A549 (cell line): ENCODE results near the gene PPP1R15A. TPM values are rescaled to one million over a fixed set of nuclear protein-coding genes. Genes with fewer than 3 reads are reported as not detected.

Source experiments
- ATAC-seq, 2 experiments: fragments of 200-7000 bp in 1 of 2; fragments of >200 bp in 1 of 2; cut with Nextera tagmentation in 1 of 2; cut with Tn5 transposase in 1 of 2; 3 replicates each; pipeline versions ENCODE4 v1.8.0 to v1.9.1; 2018 to 2020; ENCODE audit warnings: mild to moderate bottlenecking in 1 of 2, moderate library complexity in 1 of 2
- CTCF ChIA-PET: fragments of 300-600 bp; sonication (Branson Sonifier 250); formaldehyde crosslinking; extraction: SDS; loops from one replicate; lab custom pipeline; 2021; ENCODE audit warnings: antibody characterized with exemption, inconsistent platforms; lab: Yijun Ruan, JAX
- POLR2A ChIA-PET: fragments of 350-600 bp; formaldehyde crosslinking; extraction: SDS; loops from one replicate; lab custom pipeline; 2021; ENCODE audit warnings: antibody characterized with exemption, inconsistent platforms; lab: Yijun Ruan, JAX
- DNase-seq, 2 experiments: peaks; one replicate each; pipeline versions ENCODE4 v3.0.0 to v3.0.0-alpha.2; 2011 to 2016; ENCODE audit warnings: low read depth in 1 of 2, low spot score in 1 of 2
- FAIRE-seq: peaks from 2 replicates; lab custom pipeline; 2011; peaks lifted over from hg19 to GRCh38; lab: Jason Lieb, UNC
- H3K27ac ChIP-seq, 2 experiments: fragments of >200 bp; sonication (Bioruptor Twin); formaldehyde crosslinking; 3 replicates each; pipeline ENCODE4 v1.5.1; 2016 to 2017
- H3K4me1 ChIP-seq: fragments of >200 bp; sonication (Bioruptor Twin); formaldehyde crosslinking; 3 replicates; pipeline ENCODE4 v1.6.1; 2016
- H3K4me2 ChIP-seq: fragments of >200 bp; sonication (Bioruptor Twin); formaldehyde crosslinking; 3 replicates; pipeline ENCODE4 v1.6.1; 2016
- H3K4me3 ChIP-seq: fragments of >200 bp; sonication (Bioruptor Twin); formaldehyde crosslinking; 3 replicates; pipeline ENCODE4 v1.5.1; 2016
- H3K9me3 ChIP-seq: fragments of >200 bp; sonication (Bioruptor Twin); formaldehyde crosslinking; 3 replicates; pipeline ENCODE4 v1.6.1; 2016
- BHLHE40 ChIP-seq: IDR thresholded peaks from 2 replicates; pipeline ENCODE4 v1.6.1; 2012; ENCODE audit warnings: low read depth, low read length, inconsistent platforms
- CBX2 ChIP-seq: fragments of 200-600 bp; sonication (generic); IDR thresholded peaks from 2 replicates; pipeline ENCODE4 v1.6.1; 2016; ENCODE audit warnings: low read depth, mild to moderate bottlenecking, borderline replicate concordance
- CHD2 ChIP-seq: fragments of 150-350 bp; IDR thresholded peaks from 2 replicates; pipeline ENCODE4 v1.6.1; 2014; ENCODE audit warnings: low read length; ENCODE audit not compliant: partially characterized antibody
- CTCF ChIP-seq: fragments of >200 bp; sonication (Bioruptor Twin); formaldehyde crosslinking; IDR thresholded peaks from 3 replicates; pipeline ENCODE4 v1.5.1; 2016
- EHF ChIP-seq: fragments of 250-450 bp; sonication (Bioruptor Pico); IDR thresholded peaks from 2 replicates; pipeline ENCODE4 v1.5.0; 2020; ENCODE audit warnings: mild to moderate bottlenecking
- EHMT2 ChIP-seq: fragments of 200-600 bp; sonication (generic); IDR thresholded peaks from 2 replicates; pipeline ENCODE4 v1.6.1; 2016; ENCODE audit warnings: antibody characterized with exemption, low read depth, mild to moderate bottlenecking, moderate library complexity
- ELK1 ChIP-seq: fragments of 150-350 bp; IDR thresholded peaks from 2 replicates; pipeline ENCODE4 v1.6.1; 2014; ENCODE audit warnings: low read depth, mild to moderate bottlenecking, low read length
- FOSL2 ChIP-seq, 2 experiments: fragments of 450-650 bp in 1 of 2; fragments of >200 bp in 1 of 2; sonication (Bioruptor Twin) in 1 of 2; formaldehyde crosslinking; IDR thresholded peaks; 2 replicates each; pipeline versions ENCODE4 v1.5.0 to v1.6.1; 2016 to 2020; ENCODE audit warnings: mild to moderate bottlenecking in 1 of 2, moderate library complexity in 1 of 2
- FOXS1 ChIP-seq: fragments of 250-450 bp; sonication (Bioruptor Pico); IDR thresholded peaks from 2 replicates; pipeline ENCODE4 v1.5.0; 2020; ENCODE audit warnings: mild to moderate bottlenecking, moderate library complexity
- GATA3 ChIP-seq: IDR thresholded peaks from 2 replicates; pipeline ENCODE4 v1.6.1; 2012; ENCODE audit warnings: borderline replicate concordance
- HOXA7 ChIP-seq: fragments of 250-450 bp; sonication (Bioruptor Pico); IDR thresholded peaks from 2 replicates; pipeline ENCODE4 v1.5.0; 2020; ENCODE audit warnings: mild to moderate bottlenecking, moderate library complexity
- JUN ChIP-seq, 2 experiments: fragments of >200 bp; sonication (Bioruptor Twin); formaldehyde crosslinking; IDR thresholded peaks; 2 replicates in 1 of 2; 3 replicates in 1 of 2; pipeline ENCODE4 v1.6.1; 2016 to 2017
- JUNB ChIP-seq: fragments of >200 bp; sonication (Bioruptor Twin); formaldehyde crosslinking; IDR thresholded peaks from 2 replicates; pipeline ENCODE4 v1.6.1; 2016
- KDM1A ChIP-seq: fragments of 200-600 bp; sonication (generic); IDR thresholded peaks from 2 replicates; pipeline ENCODE4 v1.6.1; 2016; ENCODE audit warnings: low read depth, mild to moderate bottlenecking
- KDM5A ChIP-seq: fragments of 200-600 bp; sonication (generic); IDR thresholded peaks from 2 replicates; pipeline ENCODE4 v1.6.1; 2016; ENCODE audit warnings: antibody characterized with exemption, mild to moderate bottlenecking
- MAX ChIP-seq: IDR thresholded peaks from 2 replicates; pipeline ENCODE4 v1.6.1; 2012
- MAZ ChIP-seq: fragments of 150-350 bp; IDR thresholded peaks from 2 replicates; pipeline ENCODE4 v1.6.1; 2014; ENCODE audit warnings: antibody characterized with exemption, low read depth, low read length, borderline replicate concordance
- MYC ChIP-seq: IDR thresholded peaks from 2 replicates; pipeline ENCODE4 v1.6.1; 2012; ENCODE audit warnings: mild to moderate bottlenecking, inconsistent platforms, low read length, improper control_type of control experiment, borderline replicate concordance
- NFE2L2 ChIP-seq: fragments of 150-350 bp; conservative IDR thresholded peaks from 2 replicates; pipeline ENCODE4 v1.6.1; 2014; ENCODE audit warnings: low read length
- NR3C1 ChIP-seq: fragments of >200 bp; sonication (Bioruptor Twin); formaldehyde crosslinking; IDR thresholded peaks from 3 replicates; pipeline ENCODE4 v1.6.1; 2017
- PHF8 ChIP-seq: fragments of 200-600 bp; sonication (generic); IDR thresholded peaks from 2 replicates; pipeline ENCODE4 v1.6.1; 2016; ENCODE audit warnings: low read depth, mild to moderate bottlenecking, antibody characterized with exemption, moderate library complexity, borderline replicate concordance
- POLR2A ChIP-seq: IDR thresholded peaks from 2 replicates; pipeline ENCODE4 v1.6.1; 2012; ENCODE audit warnings: mild to moderate bottlenecking, low read length
- RARB ChIP-seq: fragments of 250-450 bp; sonication (Bioruptor Pico); IDR thresholded peaks from 2 replicates; pipeline ENCODE4 v1.8.0; 2021; ENCODE audit warnings: mild to moderate bottlenecking, moderate library complexity
- RCOR1 ChIP-seq: fragments of 150-350 bp; IDR thresholded peaks from 2 replicates; pipeline ENCODE4 v1.6.1; 2014; ENCODE audit warnings: antibody characterized with exemption, low read length, low read depth
- RFX5 ChIP-seq: fragments of 450-650 bp; IDR thresholded peaks from 2 replicates; pipeline ENCODE4 v1.7.1; 2014; ENCODE audit warnings: antibody characterized with exemption, mild to moderate bottlenecking, moderate library complexity
- RNF2 ChIP-seq: fragments of 200-600 bp; sonication (generic); IDR thresholded peaks from 2 replicates; pipeline ENCODE4 v1.6.1; 2016; ENCODE audit warnings: low read depth, mild to moderate bottlenecking, antibody characterized with exemption, moderate library complexity, borderline replicate concordance
- SREBF2 ChIP-seq: fragments of 450-650 bp; IDR thresholded peaks from 2 replicates; pipeline ENCODE4 v1.6.1; 2014; ENCODE audit warnings: mild to moderate bottlenecking, moderate library complexity
- ZC3H11A ChIP-seq: fragments of 450-650 bp; IDR thresholded peaks from 2 replicates; pipeline ENCODE4 v1.6.1; 2014; ENCODE audit warnings: antibody characterized with exemption, mild to moderate bottlenecking
- ZFP36 ChIP-seq: fragments of 450-650 bp; IDR thresholded peaks from 2 replicates; pipeline ENCODE4 v1.6.1; 2014; ENCODE audit warnings: borderline replicate concordance; ENCODE audit not compliant: partially characterized antibody
- WGBS: methylation state at CpG from one replicate; pipeline ENCODE4 v1.1.6; 2017; ENCODE audit errors: missing lambda C conversion rate; 5-methylcytosine and 5-hydroxymethylcytosine counted together
- polyA minus RNA-seq: library from RNA; depleted of rRNA, polyadenylated mRNA; stranded (reverse); fragments of >200 nt; gene quantifications from 2 replicates; pipeline ENCODE4 v1.2.3, GENCODE V29; 2011; rRNA and poly(A)+ RNA removed
- polyA plus RNA-seq, 4 experiments: library from polyadenylated mRNA; depleted of rRNA in 3 of 4; stranded (reverse); fragments of >200 nt; fragmentation: RNase III in 1 of 4; extraction: RNeasy Plus Mini Kit Qiagen cat#74134 plus additional on column Dnase treatment in 1 of 4; gene quantifications; 2 replicates in 3 of 4; 3 replicates in 1 of 4; pipeline ENCODE4 v1.2.3, GENCODE V29; 2011 to 2017
- TF ChIP-seq, protein P1 (sequence below): fragments of 200-600 bp; sonication (generic); IDR thresholded peaks from 2 replicates; pipeline ENCODE4 v1.6.1; 2016; ENCODE audit warnings: antibody characterized with exemption, mild to moderate bottlenecking, moderate library complexity
- TF ChIP-seq, protein P2 (sequence below): IDR thresholded peaks from 2 replicates; pipeline ENCODE4 v1.6.1; 2012; ENCODE audit warnings: low read depth, borderline replicate concordance
- TF ChIP-seq, protein P3 (sequence below): fragments of 250-450 bp; sonication (Bioruptor Pico); IDR thresholded peaks from 2 replicates; pipeline ENCODE4 v1.5.0; 2020; ENCODE audit warnings: low read depth, mild to moderate bottlenecking, moderate library complexity

The PPP1R15A gene
- polyA plus RNA-seq (2011; rRNA removed) = 49.0 and 74.2 TPM in 2 replicates
- polyA plus RNA-seq (2012; cell fraction: cytosol; rRNA removed) = 109 and 112 TPM in 2 replicates
- polyA plus RNA-seq (2012; cell fraction: nucleus; rRNA removed) = 162 and 179 TPM in 2 replicates
- 28.1 to 29.7 TPM (median 29.2 TPM) in 3 replicates for polyA plus RNA-seq (2017; fragmentation: RNase III; extraction: RNeasy Plus Mini Kit Qiagen cat#74134 plus additional on column Dnase treatment)
- 34.8 and 43.6 TPM in 2 replicates for polyA minus RNA-seq

DNA sequence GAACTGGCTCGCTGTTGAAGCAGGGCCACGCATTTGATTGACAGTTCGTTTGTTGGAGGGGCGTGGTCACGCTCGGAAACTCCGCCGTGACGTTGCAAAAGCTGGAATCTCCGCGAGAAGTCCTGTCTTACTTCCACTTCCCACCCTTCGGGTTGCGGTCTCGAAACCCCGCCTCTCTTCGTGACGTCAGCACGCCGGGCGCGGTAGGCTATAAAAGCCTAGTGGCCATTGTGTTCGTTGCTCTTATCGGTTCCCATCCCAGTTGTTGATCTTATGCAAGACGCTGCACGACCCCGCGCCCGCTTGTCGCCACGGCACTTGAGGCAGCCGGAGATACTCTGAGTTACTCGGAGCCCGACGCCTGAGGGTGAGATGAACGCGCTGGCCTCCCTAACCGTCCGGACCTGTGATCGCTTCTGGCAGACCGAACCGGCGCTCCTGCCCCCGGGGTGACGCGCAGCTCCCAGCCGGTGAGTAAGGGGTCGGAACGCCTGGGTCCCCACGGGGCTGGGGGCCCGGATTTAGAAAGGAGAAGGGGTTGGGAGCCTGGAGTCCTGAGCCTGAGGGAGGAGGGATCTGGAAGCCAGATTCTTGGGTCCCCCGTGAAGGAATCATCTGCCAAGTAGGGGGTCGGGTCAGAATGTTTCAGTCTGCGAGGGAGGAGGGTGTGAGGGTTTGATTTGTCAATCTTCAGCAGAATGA is at the start of gene PPP1R15A:
TSS of gene PPP1R15A (plus strand) at position 240 of the 702 bp plus-strand sequence. CDS start 813 bp downstream, outside the sequence.
- Histone ChIP-seq H3K27ac (peak within 1 kb of the TSS; percentile 95 to 97), H3K4me1 (peaks cover 40% of the 10 kb centered on the region), H3K4me3 (peak within 1 kb of the TSS; percentile 92), H3K9me3 (no peaks in the 10 kb centered on the region), H3K4me2 (peak within 1 kb of the TSS; percentile 88)
- ChIA-PET POLR2A (interaction anchor here (0.5 to 8.9 kb wide), 43 partner anchors 8 to 887 kb away, joined by 3 to 175 read pairs (median 4); partner anchors contain the start of genes BAX, BCAT2, CA11 and DHDH), CTCF (interaction anchor here (0.7 to 13.7 kb wide), 8 partner anchors 14 to 201 kb away, joined by 3 to 121 read pairs (median 4); no protein-coding TSS in a partner anchor)
- 2% methylated on average over 52 of the region's 53 CpGs for WGBS
- DNase-seq (peak; percentile 98 to 100), ATAC-seq (peak; percentile 55 to 58), FAIRE-seq (peak; percentile 83)
- TF ChIP-seq ELK1 (no peak), CBX2 (no peak), KDM1A (no peak), ZFP36 (peak; percentile 4), HOXA7 (no peak), GATA3 (peak; percentile 66), CTCF (no peak), RCOR1 (no peak), NR3C1 (no peak), POLR2A (peak; percentile 99), CHD2 (peak; percentile 82), ZC3H11A (no peak), RNF2 (no peak), BHLHE40 (no peak), EHMT2 (no peak), RARB (CRISPR knock-in tag) (no peak), SREBF2 (no peak), JUN (IDR thresholded peaks at IDR 0.05) (peak; percentile 88 to 96; a peak in 4 of 5 replicates), PHF8 (peak; percentile 98), MAZ (peak; percentile 92; the same call in 1 of the 2 replicates), MYC (no peak), FOSL2 (IDR thresholded peaks at IDR 0.05) (no peak), FOSL2 (CRISPR knock-in tag; IDR thresholded peaks at IDR 0.05) (peak; percentile 38), JUNB (no peak), FOXS1 (CRISPR knock-in tag) (no peak), NFE2L2 (peak; percentile 56; the same call in 1 of the 2 replicates), MAX (peak; percentile 32; the same call in 1 of the 2 replicates), RFX5 (peak; percentile 76; the same call in 1 of the 2 replicates), EHF (CRISPR knock-in tag) (no peak), KDM5A (no peak)
- TF ChIP-seq, protein P1, sequence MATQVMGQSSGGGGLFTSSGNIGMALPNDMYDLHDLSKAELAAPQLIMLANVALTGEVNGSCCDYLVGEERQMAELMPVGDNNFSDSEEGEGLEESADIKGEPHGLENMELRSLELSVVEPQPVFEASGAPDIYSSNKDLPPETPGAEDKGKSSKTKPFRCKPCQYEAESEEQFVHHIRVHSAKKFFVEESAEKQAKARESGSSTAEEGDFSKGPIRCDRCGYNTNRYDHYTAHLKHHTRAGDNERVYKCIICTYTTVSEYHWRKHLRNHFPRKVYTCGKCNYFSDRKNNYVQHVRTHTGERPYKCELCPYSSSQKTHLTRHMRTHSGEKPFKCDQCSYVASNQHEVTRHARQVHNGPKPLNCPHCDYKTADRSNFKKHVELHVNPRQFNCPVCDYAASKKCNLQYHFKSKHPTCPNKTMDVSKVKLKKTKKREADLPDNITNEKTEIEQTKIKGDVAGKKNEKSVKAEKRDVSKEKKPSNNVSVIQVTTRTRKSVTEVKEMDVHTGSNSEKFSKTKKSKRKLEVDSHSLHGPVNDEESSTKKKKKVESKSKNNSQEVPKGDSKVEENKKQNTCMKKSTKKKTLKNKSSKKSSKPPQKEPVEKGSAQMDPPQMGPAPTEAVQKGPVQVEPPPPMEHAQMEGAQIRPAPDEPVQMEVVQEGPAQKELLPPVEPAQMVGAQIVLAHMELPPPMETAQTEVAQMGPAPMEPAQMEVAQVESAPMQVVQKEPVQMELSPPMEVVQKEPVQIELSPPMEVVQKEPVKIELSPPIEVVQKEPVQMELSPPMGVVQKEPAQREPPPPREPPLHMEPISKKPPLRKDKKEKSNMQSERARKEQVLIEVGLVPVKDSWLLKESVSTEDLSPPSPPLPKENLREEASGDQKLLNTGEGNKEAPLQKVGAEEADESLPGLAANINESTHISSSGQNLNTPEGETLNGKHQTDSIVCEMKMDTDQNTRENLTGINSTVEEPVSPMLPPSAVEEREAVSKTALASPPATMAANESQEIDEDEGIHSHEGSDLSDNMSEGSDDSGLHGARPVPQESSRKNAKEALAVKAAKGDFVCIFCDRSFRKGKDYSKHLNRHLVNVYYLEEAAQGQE = peak; percentile 59
- TF ChIP-seq, protein P2, sequence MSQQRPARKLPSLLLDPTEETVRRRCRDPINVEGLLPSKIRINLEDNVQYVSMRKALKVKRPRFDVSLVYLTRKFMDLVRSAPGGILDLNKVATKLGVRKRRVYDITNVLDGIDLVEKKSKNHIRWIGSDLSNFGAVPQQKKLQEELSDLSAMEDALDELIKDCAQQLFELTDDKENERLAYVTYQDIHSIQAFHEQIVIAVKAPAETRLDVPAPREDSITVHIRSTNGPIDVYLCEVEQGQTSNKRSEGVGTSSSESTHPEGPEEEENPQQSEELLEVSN = no peak
- TF ChIP-seq, protein P3, sequence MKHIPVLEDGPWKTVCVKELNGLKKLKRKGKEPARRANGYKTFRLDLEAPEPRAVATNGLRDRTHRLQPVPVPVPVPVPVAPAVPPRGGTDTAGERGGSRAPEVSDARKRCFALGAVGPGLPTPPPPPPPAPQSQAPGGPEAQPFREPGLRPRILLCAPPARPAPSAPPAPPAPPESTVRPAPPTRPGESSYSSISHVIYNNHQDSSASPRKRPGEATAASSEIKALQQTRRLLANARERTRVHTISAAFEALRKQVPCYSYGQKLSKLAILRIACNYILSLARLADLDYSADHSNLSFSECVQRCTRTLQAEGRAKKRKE (CRISPR knock-in tag) = no peak
